Colonic mucosa (tissue), 4 donors: ENCODE measurements around the gene ADIPOR2. TPM values are rescaled to one million over a fixed set of nuclear protein-coding genes. Genes with fewer than 3 reads are reported as not detected.

ENCODE experiments used
- DNase-seq: peaks from one replicate; pipeline ENCODE4 v3.0.0-alpha.2; 2020
- H3K27ac ChIP-seq: fragments of 200-600 bp; one replicate; pipeline ENCODE4 v1.8.0; 2021
- H3K27me3 ChIP-seq: fragments of 200-600 bp; one replicate; pipeline ENCODE4 v1.8.0; 2021
- H3K36me3 ChIP-seq: fragments of 200-600 bp; one replicate; pipeline ENCODE4 v1.8.0; 2021
- H3K4me1 ChIP-seq: fragments of 200-600 bp; one replicate; pipeline ENCODE4 v1.8.0; 2021; ENCODE audit warnings: mild to moderate bottlenecking
- H3K4me3 ChIP-seq: fragments of 200-600 bp; one replicate; pipeline ENCODE4 v1.8.0; 2021
- H3K9ac ChIP-seq, 2 donors: one replicate each; pipeline ENCODE4 v1.7.0; 2013; ENCODE audit warnings: control low read depth in 2 of 2, low read depth in 2 of 2, low read length in 2 of 2
- H3K9me3 ChIP-seq: fragments of 200-600 bp; one replicate; pipeline ENCODE4 v1.8.0; 2021
- intact Hi-C: fragments of 100-400 bp; cut with DNase I; formaldehyde crosslinking; loops from one replicate; pipeline ENCODE4 v1.14.1; 2022
- total RNA-seq, 2 donors: library from RNA; stranded (reverse); fragmentation: NEBNext Ultra II Directional in 1 of 2; extraction: Animal tissue kit (Norgen Biotek cat#: 25700) in 1 of 2; gene quantifications; one replicate each; pipeline ENCODE4 v1.2.1, GENCODE V29; 2021
- TF ChIP-seq, protein P1 (sequence below): fragments of 200-600 bp; IDR thresholded peaks from one replicate; pipeline ENCODE4 v1.8.0; 2022; ENCODE audit warnings: antibody characterized with exemption, mild to moderate bottlenecking
- donor health status: healthy.
- donor health status: DM: no; HTN: no; CAD: no.
- donor health status: DM: no; HTN: no; CAD: no.

The ADIPOR2 gene
- total RNA-seq, 2 donors from 2014 or later, result 68.3 to 138 TPM

GRCh38 chr12:1740161-1740948 lies 49.5 kb downstream of the ADIPOR2 start:
- H3K36me3 ChIP-seq, result no peaks in the 10 kb centered on the region
- DNase-seq, result no peak
- H3K27ac ChIP-seq, result no peak overlapping the region
- TF ChIP-seq, protein P1, sequence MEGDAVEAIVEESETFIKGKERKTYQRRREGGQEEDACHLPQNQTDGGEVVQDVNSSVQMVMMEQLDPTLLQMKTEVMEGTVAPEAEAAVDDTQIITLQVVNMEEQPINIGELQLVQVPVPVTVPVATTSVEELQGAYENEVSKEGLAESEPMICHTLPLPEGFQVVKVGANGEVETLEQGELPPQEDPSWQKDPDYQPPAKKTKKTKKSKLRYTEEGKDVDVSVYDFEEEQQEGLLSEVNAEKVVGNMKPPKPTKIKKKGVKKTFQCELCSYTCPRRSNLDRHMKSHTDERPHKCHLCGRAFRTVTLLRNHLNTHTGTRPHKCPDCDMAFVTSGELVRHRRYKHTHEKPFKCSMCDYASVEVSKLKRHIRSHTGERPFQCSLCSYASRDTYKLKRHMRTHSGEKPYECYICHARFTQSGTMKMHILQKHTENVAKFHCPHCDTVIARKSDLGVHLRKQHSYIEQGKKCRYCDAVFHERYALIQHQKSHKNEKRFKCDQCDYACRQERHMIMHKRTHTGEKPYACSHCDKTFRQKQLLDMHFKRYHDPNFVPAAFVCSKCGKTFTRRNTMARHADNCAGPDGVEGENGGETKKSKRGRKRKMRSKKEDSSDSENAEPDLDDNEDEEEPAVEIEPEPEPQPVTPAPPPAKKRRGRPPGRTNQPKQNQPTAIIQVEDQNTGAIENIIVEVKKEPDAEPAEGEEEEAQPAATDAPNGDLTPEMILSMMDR, result no peak
- no peak overlapping the region for H3K9ac ChIP-seq
- H3K4me1 ChIP-seq, result peaks cover 11% of the 10 kb centered on the region
- no peaks in the 10 kb centered on the region for H3K27me3 ChIP-seq
- H3K4me3 ChIP-seq, result no peak overlapping the region
- intact Hi-C loops, result no loop called here
- H3K9me3 ChIP-seq, result no peaks in the 10 kb centered on the region

GRCh38 chr12:1741154-1741949 lies 50.5 kb downstream of the ADIPOR2 start:
- no peak for DNase-seq
- H3K4me1 ChIP-seq, result peaks cover 11% of the 10 kb centered on the region
- H3K27me3 ChIP-seq, result no peaks in the 10 kb centered on the region
- H3K36me3 ChIP-seq, result no peaks in the 10 kb centered on the region
- no peak overlapping the region for H3K27ac ChIP-seq
- H3K4me3 ChIP-seq, result no peak overlapping the region
- H3K9me3 ChIP-seq, result no peaks in the 10 kb centered on the region
- TF ChIP-seq, protein P1, result no peak
- intact Hi-C loops, result no loop called here
- no peak overlapping the region for H3K9ac ChIP-seq

DNA sequence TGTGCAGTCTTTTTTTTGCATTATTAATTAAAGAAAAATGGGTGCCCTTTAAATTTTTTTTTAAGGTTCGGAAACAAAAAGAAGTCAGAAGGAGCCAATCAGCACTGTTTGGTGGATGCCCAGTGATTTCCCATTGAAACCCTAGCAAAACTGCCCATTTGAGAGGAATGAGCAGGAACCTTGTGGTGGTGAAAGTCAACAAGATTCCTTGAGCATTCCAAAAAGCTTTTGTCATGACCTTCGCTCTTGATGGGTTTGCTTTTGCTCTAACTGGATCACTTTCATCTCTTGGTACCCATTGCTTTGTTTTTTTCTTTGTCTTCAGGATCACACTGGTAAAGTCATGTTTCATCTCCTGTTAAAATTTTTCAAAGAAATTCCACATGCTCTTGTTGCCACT lies 54.1 kb downstream of the ADIPOR2 start:
- TF ChIP-seq, protein P1, result no peak
- intact Hi-C loops, result no loop called here
- H3K36me3 ChIP-seq, result no peaks in the 10 kb centered on the region

DNA sequence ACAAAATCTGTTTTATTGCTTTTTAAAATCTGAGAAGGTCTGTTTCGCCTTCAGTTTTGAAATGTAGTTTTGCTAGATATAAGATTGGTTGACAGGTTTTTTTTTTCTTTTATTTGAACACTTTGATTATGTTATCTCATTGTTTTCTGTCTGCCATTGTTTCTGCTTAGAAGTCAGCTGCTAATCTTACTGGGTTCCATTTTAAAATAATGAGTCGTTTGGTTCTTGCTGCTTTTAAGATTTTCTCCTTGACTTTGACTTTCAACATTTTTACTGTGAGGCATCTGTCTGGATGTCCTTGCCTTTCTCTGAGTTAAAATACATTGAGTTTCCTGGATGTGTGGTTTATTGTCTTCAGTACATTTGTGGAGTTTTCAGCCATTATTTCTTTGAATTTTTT lies 56.7 kb downstream of the ADIPOR2 start:
- TF ChIP-seq, protein P1, result no peak
- Histone ChIP-seq H3K27ac (no peak overlapping the region), H3K9ac (no peak overlapping the region), H3K9me3 (no peaks in the 10 kb centered on the region), H3K36me3 (no peaks in the 10 kb centered on the region), H3K4me3 (no peak overlapping the region), H3K27me3 (no peaks in the 10 kb centered on the region), H3K4me1 (no peaks in the 10 kb centered on the region)
- intact Hi-C loops, result no loop called here
- no peak for DNase-seq

More for the DNA sequence above, 54.1 kb downstream of the ADIPOR2 start:
- no peak for DNase-seq
- peaks cover 9% of the 10 kb centered on the region for H3K4me1 ChIP-seq
- no peak overlapping the region for H3K27ac ChIP-seq
- H3K4me3 ChIP-seq, result no peak overlapping the region
- H3K9ac ChIP-seq, result no peak overlapping the region
- no peaks in the 10 kb centered on the region for H3K27me3 ChIP-seq
- no peaks in the 10 kb centered on the region for H3K9me3 ChIP-seq

DNA sequence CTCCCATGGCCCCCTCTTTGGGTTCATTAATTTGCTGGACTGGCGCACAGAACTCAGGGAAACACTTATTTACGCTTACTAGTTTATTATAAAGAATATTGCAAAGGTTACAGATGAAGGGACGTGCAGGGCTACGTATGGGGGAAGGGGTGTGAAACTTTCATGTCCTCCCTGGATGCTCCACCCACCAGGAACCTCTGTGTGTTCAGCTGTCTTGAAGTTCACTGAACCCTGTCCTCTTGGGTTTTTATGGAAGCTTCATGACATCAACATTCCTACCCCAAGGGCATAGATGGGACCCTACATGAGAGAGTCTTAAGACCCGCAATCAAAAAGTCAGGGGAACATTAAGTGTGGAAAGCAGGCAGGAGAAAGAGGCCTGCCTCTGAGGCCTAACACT lies 58.1 kb downstream of the ADIPOR2 start:
- H3K4me3 ChIP-seq, result no peak overlapping the region
- DNase-seq, result no peak
- H3K36me3 ChIP-seq, result no peaks in the 10 kb centered on the region
- TF ChIP-seq, protein P1, result no peak
- H3K9me3 ChIP-seq, result no peaks in the 10 kb centered on the region
- no peaks in the 10 kb centered on the region for H3K4me1 ChIP-seq
- H3K27me3 ChIP-seq, result no peaks in the 10 kb centered on the region
- H3K9ac ChIP-seq, result no peak overlapping the region
- H3K27ac ChIP-seq, result no peak overlapping the region
- intact Hi-C loops, result no loop called here
